Epidermal melanocyte (primary cell): ENCODE results near the gene ASAP2.

Source experiments
- DNase-seq: peaks from one replicate; pipeline ENCODE4 v3.0.0; 2011; ENCODE audit warnings: low spot score; ENCODE audit not compliant: insufficient read length

Gene ASAP2

DNA sequence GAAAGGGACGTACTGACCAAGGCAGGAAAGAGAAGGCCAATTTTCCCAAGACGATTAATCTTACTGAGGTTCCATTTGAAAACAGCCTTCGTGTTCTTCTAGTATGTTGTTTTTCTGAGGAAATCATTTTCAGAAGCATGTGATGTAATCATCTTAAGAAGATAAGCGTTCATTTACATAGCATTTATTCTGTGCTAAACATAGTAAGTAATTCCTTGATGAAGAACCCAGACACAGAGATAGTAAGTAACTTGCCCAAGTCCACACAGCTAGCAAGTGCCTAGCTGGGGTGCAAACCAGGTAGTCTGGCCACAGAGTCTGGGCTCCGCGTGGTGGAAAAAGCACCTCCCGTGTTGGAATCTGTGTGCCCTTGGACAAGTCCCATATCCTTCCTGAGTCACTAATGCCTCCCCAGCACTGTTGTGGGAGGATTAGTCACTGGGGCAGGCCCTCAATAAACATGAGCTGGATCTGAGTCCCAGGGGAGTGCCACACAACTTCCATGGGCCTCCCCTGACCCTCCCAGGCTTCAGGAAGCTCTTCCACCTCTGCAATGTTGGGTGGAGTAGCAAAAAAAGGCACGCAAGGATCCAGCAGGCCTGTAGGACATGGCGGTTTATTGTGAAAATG lies 26.9 kb upstream of the ASAP2 start:
- DNase-seq = no peak

DNA sequence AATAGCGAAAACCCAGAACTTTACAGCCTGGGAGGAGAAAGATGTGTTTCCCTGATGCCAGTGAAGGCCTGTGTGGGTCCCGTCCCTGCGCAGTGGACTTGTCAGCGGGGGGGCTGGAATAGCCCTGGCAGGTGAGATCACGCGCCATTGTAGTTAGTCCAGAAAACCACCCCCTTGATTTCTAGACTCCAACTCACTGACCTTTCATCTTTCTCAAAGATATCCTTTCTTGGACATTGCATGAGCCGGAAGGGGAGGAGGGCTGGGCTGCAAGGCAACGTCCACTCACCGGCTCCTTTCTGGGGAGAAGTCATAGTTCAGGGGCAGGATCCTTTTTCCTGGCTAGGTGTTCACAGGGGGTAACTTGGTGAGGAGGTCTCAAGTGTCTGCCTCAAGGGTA lies 22.3 kb upstream of the ASAP2 start:
- DNase-seq = no peak

DNA sequence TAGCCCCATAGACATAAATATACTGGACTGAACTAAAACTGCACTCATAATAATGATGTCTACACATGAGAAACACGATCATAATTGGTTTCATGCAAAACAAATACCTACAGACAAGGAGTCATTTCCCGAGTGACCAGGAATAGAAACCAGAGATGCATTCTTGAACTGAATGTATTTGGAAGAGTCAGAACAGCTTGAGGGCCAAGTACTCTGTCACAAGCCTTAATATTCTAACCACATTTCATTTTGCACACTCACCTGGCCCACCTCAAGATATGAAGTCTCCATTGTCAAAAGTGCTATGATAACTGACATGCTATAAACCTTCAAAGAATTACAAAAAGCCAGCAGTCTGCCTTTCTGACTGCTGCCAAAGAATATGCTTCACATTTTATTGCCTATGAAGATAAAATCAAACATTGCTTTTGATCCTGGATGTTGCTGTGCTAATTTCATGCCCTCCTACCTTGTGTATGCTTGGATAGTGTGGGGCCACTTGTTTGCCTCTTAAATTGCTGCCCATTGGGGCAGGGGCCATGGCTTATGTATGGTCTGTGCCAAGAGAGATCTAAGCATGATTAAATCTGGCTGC lies 18.9 kb upstream of the ASAP2 start:
- DNase-seq = no peak

DNA sequence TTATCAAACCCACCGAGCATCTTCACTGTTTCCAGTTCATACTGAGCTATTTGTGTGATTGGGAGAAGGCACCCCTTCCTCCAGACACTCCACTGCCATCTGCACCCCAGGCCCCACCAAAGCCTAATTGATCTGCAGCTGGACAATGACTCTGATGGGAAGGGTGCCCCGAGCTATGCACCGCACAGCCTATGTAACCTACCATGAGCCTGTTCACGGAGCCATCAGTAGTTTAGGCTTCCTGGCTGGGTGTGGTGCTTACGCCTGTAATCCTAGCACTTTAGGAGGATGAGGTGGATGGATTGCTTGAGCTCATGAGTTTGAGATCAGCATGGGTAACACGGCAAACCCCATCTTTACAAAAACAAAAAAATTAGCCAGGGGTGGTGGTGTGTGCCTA lies 17.8 kb upstream of the ASAP2 start:
- no peak for DNase-seq

DNA sequence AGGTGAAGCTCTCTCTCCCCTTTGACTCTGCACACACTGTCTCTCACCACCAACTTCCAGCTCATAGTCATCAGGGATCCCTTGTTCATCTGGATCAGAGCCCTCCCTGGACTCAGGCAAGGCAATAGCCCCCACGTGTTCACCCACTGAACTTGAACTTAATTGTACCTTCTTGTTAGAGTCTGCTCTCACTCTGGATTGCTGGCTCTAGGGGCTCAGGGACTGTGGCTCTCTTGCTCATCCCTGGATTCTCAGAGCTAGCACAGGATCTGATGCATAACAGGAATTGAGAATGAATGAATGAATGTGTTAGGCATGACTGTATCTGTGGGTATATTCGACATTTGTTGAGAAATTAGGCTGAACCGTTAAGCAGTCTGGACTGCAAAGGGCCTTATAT lies 16.7 kb upstream of the ASAP2 start:
- no peak for DNase-seq

DNA sequence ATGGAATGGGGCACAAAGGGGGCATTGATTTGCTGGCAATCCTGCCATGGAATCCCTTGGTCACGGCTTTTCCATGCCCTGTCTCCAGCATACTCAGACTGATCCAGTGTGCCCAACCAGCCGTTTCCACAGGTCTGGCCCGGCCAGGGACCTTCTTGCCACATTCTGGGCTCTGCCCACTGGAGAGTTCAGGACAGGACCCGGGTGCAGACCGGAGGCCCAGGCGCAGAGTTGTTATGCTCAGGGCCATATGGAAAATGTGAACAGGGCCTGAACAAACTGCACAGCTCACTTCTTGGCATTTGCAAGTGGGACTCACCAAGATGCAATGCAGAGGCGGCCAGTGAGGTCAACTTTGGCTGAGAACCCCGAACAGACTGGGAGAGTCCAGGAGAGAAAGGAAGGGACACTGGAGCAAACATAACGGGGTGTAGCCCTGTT lies 15.6 kb upstream of the ASAP2 start:
- peak; percentile 97 for DNase-seq

DNA sequence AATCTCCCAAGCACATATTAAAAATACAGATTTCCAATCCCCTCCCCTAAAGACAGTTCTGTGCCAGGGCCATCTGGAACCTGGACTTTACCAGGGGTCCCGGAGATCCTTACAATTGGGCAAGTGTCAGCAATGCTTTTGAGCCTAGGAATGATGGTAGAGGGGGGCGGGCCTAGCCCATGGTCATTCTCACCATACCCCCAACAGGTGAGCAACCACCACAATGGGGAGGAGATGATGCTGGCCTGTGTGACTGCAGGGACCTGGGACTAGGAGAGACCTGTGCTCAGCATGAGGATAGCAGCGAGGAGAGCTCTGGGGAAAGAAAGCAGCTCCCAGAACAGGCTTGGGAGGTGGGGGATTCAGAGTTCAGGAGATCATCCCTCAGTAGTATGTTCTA lies 13.9 kb upstream of the ASAP2 start:
- no peak for DNase-seq

DNA sequence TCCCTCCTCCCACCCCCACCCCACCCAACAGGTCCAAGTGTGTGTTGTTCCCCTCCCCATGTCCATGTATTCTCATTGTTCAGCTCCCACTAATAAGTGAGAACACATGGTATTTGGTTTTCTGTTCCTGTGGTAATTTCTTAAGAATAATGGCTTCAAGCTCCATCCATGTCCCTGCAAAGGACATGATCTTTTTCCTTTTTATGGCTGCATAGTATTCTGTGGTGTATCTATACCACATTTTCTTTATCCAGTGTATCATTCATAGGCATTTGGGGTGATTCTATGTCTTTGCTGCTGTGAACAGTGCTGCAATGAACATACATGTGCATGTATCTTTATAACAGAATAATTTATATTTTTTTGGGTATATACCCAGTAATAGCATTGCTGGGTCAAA lies 12.3 kb upstream of the ASAP2 start:
- DNase-seq = no peak

DNA sequence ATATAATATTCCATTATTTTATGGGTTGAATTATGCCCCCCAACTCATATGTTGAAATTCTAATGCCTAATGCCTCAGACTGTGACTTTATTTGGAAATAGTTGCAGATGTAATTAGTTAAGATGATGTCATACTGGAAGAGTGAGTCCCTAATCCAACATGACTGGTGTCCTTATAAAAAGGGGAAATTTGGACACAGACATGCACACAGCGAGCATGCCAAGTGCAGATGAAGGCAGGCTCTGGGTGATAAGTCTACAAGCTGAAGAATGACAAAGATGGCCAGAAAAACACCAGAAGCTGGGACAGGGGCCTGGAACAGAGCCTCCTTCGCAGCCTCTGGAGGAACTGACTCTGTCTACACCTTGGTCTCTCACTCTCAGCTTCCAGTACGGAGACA lies 10.0 kb upstream of the ASAP2 start:
- no peak for DNase-seq

DNA sequence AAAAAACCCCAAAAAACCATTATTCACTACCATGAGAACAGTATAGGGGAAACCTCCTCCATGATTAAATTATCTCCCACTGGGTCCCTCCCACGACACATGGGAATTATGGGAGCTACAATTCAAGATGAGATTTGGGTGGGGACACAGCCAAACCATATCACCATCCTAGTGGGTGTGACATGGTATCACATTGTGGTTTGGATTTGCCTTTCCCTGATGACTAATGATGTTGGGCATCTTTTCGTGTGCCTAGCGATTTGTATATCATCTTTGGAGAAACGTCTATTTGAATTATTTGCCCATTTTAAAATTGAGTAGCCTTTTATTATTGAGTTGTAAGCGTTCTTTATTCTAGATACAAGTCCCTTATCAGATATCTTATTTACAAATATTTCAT lies 8.7 kb upstream of the ASAP2 start:
- no peak for DNase-seq

DNA sequence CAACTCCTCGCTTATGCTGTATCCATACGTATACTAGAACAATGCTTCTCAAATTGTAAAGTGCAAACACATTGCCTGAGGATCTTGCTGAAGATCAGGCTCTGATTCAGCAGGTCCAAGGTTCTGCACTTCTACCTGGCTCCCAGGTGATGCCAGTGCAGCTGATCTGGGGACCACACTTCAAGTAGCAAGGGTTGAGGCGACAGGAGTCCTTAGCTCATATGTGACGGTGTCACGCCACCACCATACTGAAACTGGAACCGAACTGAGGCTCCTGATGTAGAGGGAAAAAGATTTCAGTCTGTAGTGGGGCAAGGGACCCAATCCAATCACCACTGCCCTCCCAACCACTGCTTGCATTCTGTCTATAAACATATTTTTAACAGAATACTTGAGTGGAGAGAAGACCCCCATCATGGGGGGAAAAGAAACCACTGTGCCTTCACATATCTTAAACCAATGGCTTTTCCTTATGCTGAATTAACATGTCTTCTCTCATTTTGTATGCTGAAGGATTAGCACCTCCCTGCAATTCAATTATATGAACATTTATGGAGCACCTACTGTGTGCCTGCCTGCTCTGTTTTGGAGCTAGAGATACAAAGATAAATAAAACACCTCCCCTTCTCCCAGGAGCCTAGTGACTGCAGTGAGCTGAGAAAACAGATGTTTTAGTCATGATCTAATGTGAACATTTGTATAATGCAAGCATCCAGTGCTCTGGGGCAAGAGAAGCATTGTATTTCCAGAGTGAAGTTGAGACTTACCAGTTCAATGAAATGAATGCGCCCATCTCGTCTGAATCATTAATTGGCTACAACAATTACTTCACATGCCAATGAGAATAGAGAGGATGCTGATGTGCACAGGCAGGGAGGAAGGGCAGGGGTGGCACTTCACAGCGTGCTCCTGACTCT lies 6.6 kb upstream of the ASAP2 start:
- no peak for DNase-seq

DNA sequence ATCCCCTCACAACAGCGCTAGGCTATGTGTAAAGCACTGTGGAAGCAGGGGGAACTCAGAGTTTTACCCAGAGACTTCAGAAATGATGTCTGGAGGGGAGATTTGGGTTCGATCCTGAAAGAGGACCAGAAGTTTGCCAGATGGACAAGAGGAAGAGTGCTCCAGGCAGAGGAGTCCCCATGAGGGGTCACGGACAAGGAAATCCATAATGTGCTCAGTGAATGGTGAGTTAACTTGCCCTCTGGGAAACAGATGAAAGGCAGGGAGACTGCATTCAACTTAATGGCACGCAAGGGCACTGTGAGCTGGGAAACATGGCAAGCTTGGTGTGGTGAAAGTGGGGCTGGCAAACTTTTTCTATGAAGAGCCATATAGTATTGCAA lies 6.0 kb upstream of the ASAP2 start:
- DNase-seq = peak; percentile 32

DNA sequence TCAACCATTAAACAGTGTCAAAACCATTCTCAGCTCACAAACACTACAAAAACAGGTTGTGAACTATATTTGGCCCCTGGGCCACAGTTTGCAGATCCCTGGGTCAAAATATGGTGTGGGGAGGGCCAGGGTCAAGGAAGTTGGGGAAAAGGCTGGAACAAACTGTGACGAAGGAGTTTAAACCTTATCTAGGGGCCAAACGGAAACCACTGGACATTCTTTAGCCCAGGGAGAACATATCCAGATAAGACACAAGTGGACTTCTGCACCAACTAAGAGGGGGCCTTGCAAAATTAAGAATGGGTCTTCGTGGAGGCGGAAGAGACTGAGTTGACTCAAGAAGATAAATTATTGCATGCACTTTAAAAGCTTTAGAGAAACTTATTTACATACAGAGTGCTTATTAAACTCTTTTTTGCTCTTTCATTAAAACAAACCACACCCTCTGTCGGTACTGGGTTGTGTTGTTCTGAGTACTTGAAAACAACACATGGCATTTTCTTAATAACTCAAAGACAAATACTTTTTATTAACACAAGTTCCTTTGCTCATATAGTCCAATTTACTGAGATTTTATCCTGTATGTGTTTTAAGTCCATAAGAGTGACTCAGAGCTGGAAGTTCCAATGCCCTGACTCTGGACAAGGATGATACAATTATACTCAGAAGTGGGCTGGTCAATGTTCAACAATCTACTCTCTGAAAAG lies 5.3 kb upstream of the ASAP2 start:
- DNase-seq = no peak

DNA sequence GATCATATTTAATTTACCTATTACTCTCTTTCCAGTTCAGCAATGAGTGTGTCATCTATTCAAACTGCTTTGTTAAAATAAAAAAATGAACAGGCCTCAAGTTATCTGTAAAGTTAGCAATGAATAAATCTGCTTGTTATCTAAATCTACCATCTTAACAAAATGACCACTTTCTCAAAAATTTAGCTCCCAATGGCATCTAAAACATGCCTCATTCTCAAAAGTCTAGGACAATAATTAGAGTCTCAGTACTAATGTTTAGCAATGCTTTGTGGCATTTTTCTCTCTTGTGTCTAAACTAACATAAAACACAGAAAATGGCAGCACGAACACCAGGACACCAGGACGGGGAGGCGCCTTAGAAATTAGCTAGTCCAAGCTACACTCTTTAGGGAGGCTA lies 3.6 kb upstream of the ASAP2 start:
- DNase-seq = no peak

DNA sequence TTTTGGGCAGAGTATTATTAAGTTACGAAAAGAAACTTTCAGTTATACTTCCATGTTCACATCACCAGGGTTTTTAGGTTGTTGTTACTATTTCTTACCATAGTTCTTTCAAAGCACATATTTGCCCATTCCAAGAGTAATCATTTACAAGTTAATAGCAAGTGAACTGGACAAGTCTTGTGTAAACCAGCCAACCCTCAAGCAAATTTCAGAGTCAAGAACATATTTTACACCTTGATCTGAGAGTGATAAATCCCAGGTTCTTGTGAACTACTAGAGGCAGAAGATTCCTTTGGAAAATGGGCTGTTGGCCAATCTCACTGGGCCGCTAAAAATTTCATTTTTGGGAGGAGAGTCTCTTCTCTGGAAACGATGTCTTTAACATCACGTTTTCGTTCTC lies 2.7 kb upstream of the ASAP2 start:
- no peak for DNase-seq

DNA sequence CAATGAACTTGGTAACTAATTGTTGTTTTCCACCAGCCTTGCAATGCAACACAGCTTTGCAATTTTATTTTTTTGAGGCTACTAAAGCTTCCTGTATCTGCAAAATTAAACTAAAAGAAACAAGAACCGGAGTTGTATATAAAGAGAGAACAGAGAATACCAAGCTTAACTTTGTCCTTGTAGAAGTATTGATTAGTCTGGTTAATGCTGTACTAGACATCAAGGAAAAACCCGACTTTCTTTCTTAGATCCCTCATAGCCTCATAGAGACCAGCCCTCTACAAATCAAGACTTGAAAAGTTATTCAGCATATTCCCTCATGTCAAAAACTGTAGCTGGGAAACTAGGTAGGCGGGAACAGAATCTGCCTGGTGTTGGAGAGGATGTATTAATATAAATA lies 1.7 kb upstream of the ASAP2 start:
- DNase-seq = no peak

DNA sequence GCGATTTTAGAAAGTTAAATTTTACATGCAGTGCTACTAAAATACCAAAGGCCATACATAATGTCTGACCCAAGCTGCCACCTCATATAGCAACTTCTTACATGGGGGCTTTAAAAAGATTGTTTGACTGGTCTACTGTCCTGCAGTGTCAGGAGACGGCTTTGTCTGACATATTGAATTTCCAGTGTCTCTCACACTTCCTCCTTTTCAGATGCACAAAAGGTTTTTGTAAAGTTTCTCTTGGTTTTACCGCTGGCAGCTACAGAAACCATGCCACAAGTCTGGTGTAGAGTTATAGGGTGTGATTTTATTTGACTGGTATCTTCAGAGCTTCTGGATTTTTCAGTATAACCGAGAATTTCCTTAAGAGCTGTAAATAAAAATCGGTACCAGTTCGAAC lies 1.1 kb upstream of the ASAP2 start:
- peak; percentile 46 for DNase-seq

DNA sequence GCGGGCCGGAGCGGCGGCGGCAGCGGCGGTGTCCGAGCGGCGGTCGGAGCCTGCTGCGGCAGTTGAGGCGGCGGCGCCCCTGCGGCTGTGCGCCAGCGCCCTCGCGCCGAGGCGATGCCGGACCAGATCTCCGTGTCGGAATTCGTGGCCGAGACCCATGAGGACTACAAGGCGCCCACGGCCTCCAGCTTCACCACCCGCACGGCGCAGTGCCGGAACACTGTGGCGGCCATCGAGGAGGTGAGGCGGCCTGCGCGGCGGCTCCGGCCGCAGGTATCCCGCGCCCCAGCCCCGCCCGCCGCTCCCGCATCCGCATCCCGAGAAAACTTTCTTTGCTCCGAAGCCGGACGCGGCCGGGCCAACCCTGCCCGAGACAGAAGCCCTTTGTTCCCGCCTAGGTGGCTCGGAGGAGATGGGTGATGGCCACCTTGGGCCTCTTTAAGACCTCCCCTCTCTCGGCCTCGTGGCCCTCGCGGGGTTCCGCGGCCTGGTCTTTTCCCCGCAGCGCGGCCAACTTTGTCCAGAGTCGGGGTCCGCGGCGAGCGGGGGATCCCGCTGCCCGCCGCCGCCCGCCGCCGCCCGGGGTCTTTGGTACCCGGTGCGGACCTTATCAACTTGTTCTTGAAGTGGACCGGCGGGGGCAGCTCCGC lies 504 bp downstream of the ASAP2 start:
- no peak for DNase-seq

DNA sequence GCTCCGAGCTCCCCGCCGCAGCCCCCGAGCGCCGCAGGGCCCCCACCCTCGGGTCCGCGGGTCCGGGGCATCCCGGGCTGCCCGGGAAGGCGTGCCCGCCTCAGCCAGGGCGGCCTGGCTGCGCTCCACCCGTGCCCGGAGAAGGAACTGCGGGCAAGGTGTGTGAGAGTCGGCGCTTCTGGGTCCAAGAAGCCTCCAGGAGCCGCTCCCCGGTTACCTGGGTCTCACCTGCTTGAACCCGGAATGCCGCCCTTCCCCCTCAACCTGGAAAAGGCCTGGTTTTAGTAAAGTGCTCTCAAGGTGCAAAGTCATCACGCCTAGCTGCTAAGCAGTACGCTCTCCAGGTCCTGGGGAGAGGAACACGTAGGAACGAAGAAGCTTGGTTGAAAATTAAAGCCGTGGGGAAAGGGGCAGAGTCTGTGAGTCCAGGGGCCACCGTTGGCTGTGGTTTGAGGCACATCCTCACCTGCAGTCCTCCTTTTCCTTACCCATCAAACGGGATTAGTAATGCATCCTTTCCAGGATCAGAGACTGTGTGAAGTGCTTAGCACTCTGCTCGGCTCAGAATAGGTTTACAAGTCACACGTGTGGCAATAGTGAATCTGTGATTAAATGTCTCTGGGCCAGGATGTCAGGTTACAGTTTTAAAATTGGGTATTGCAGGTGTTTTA lies 1.2 kb downstream of the ASAP2 start:
- DNase-seq = no peak

DNA sequence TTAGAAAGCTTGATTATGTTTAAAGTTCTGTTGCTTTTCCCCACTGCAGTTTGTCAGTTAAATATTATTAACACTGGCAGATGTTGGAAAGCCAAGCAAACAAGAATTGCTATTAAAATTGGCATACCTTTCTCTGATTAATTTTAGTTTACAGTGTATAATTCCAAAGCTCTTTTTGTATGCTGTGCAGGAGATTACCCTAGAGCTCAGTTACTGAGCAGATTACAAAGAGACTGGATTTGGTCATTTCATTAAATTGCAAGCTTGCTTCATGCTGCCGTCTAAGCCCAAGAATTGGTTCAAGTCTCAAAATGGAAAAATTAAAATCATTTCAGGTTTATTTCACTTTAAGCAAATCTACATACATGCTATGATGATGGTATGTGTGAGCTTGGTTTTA lies 2.3 kb downstream of the ASAP2 start:
- DNase-seq = no peak

DNA sequence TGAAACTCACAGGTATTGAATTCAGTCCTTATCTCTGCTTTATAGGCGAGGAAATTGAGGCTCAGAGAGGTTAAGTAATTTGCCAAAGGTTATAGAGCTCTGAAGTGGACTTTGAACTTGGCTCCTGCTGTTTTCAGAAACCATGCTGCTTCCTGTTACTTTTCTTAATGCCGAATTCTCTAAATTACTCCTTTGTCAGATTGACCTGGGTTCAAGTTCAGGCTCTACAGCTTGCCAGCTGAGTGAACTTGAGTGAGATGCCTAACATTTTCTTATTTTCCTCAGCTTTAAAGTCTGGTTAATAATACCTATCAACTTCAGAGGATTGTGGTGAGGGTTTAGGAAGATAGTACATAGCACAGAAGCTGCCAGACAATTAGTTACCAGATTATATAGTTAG lies 3.4 kb downstream of the ASAP2 start:
- DNase-seq = no peak
